COLO829 (cell line): Measurements from ENCODE around the gene SEMA4D.

ENCODE experiments used
- DNase-seq: peaks from one replicate; pipeline ENCODE4 v3.0.0; 2012; ENCODE audit warnings: low spot score

Gene SEMA4D

GRCh38 chr9:89410022-89410421 lies 87.9 kb downstream of the SEMA4D start:
- no peak for DNase-seq

- no peak for DNase-seq
Measured at GRCh38 chr9:89409466-89409865, 88.4 kb downstream of the SEMA4D start.

GRCh38 chr9:89408628-89409101 lies 89.2 kb downstream of the SEMA4D start:
- DNase-seq: no peak

- no peak for DNase-seq
Measured at GRCh38 chr9:89407070-89407469, 90.8 kb downstream of the SEMA4D start.

GRCh38 chr9:89405826-89406225 lies 92.1 kb downstream of the SEMA4D start:
- no peak for DNase-seq

- no peak for DNase-seq
Measured at GRCh38 chr9:89404074-89404473, 93.8 kb downstream of the SEMA4D start.

GRCh38 chr9:89402695-89403427 lies 95.1 kb downstream of the SEMA4D start:
- DNase-seq: no peak

- no peak for DNase-seq
Measured at GRCh38 chr9:89400403-89401116, 97.4 kb downstream of the SEMA4D start.

GRCh38 chr9:89398621-89399020 lies 99.3 kb downstream of the SEMA4D start:
- no peak for DNase-seq

GRCh38 chr9:89397471-89397870 lies 100.4 kb downstream of the SEMA4D start:
- no peak for DNase-seq

GRCh38 chr9:89395931-89396710 lies 101.8 kb downstream of the SEMA4D start:
- DNase-seq: no peak

GRCh38 chr9:89394412-89394811 lies 103.5 kb downstream of the SEMA4D start:
- no peak for DNase-seq

- no peak for DNase-seq
Measured at GRCh38 chr9:89391585-89391984, 106.3 kb downstream of the SEMA4D start.

GRCh38 chr9:89390578-89391116 lies 107.3 kb downstream of the SEMA4D start:
- no peak for DNase-seq

GRCh38 chr9:89390068-89390555 lies 107.8 kb downstream of the SEMA4D start:
- no peak for DNase-seq

- no peak for DNase-seq
Measured at GRCh38 chr9:89388868-89389177, 109.1 kb downstream of the SEMA4D start.

- no peak for DNase-seq
Measured at GRCh38 chr9:89388084-89388867, 109.6 kb downstream of the SEMA4D start.

GRCh38 chr9:89387197-89387849 lies 110.6 kb downstream of the SEMA4D start:
- DNase-seq: no peak

GRCh38 chr9:89386797-89387196 lies 111.1 kb downstream of the SEMA4D start:
- no peak for DNase-seq

GRCh38 chr9:89386206-89386605 lies 111.7 kb downstream of the SEMA4D start:
- DNase-seq: no peak

GRCh38 chr9:89384783-89385182 lies 113.1 kb downstream of the SEMA4D start:
- no peak for DNase-seq
